HG03565 (cell line): ENCODE measurements around the gene MLF2.
"Not testable (repeated sequence)": the region's sequence is repeated elsewhere in the genome, so short reads cannot be mapped to it uniquely, and the experiment has no call there.

Experiments used
- ATAC-seq: cut with Tn5 transposase; IDR thresholded peaks from one replicate; pipeline ENCODE4 v1.9.1; 2021; ENCODE audit warnings: mild to moderate bottlenecking, moderate library complexity; ENCODE audit not compliant: unreplicated experiment

MLF2 gene

DNA sequence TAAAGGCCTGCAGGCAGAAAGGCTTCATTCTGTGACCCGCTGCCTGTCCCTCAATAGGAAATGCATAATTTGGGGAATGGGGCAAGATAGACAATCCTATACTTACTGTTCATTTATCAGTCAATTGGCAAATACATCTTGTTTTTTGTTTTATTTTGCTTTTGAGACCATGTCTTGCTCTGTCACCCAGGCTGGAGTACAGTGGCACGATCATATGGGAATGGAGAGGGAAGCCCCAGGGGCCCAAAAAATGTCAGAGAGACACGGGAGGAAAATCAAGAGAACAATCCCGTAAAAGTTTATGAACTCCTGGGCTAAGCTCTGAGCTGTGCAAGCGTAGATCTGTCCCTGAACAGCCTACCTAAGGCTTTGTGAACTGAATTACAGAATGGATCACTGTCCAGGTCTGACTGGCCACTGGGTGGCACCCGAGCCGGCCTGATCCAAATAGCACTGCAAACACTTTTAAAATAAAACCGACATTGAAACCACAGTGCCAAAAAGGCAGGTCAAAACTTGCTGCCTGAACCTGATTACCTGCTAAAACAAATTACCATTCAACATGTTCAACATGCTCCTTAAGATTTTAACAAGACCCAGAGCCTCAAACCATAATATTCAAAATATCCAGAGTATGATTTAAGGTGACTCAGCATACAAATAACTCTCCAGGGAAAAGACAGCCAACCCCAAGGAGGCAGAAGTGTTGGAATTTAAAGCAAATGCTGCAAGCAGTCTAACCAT is 17.3 kb downstream of the MLF2 start:
- ATAC-seq, result no peak

DNA sequence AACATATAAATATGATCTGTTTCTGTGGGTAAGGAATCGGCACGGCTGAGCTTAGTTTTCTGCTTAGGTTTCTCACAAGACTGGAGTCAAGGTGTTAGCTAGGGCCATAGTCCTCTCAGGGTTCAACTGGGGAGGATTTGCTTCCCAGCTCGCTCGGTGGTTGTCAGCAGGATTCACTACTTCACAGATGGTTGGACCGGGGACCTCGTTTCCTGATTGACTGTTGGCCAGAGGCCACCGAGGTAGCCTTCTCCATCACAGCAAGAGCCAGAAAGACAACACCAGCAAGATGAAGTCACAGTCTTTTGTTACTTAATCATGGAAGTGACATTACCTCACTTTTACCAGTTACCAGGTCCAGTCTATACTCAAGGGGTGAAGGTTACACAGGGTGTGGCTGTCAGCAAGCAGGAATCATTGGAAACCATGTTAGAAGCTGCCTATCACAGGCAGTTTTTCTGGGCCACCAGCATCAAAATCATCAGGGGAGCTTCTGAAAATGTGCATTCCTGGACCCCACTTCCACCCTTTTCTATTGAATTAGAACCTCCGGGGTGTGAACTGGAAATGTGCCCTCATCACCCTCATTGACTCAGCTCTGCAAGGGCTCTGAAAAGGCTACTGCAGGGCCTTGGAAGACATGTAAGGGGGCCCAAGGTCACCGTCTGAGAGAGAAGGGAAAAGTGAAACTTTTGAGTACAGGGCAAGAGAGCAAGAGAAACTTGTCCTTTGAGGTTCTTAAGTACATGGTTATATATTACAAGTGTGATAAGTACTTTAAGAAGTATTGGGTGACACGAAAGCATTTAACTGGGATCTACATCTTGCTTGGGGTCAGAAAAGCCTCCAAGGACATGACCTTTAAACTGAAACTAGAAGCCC is 18.2 kb downstream of the MLF2 start:
- ATAC-seq, result no peak

DNA sequence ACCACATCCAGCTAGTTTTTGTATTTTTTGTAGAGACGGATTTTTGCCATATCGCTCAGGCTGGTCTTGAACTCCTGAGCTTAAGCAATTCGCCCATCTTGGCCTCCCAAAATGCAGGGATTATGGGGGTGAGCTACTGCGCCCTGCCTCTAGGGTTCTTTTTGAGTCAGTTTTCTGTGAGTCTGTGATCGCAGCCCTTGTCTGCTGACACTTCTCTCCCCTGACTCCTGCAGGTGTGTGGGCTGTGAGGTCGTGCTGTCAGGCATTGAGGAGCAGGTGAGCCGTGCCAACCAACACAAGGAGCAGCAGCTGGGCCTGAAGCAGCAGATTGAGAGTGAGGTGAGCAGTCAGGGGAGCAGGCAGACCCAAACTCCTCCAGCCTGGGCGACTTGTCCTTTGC is 22.8 kb downstream of the MLF2 start:
- ATAC-seq, result no peak

DNA sequence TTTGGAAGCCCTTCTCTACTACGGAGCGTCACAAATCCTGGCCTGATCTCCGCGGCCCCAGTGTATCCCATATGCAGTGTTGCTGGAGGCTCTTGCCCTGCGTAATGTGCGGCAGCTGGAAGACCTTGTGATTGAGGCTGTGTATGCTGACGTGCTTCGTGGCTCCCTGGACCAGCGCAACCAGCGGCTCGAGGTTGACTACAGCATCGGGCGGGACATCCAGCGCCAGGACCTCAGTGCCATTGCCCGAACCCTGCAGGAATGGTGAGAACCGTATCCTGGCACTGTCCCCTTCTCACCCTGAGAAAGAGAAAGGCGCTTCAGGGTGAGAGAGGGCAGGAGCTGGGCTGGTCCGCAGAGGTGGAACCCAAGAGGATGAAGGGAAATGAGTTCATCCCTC is 23.8 kb downstream of the MLF2 start:
- ATAC-seq, result no peak

DNA sequence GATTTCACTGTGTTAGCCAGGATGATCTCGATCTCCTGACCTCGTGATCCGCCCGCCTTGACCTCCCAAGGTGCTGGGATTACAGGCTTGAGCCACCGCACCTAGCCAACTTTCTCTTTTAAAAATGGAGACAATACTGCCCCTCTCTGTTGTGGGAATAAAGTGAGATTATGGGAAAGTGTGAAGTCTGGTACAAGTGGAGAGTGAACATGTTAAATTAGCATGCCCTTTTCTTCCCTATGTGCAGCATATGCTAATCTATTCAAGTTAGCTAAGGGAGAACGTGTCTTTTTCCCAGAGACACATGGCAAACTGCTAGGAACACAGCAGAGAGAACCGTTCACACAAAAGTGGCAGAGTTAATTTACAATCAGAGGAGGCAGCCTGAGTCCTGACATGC is 27.6 kb downstream of the MLF2 start:
- ATAC-seq, result no peak

DNA sequence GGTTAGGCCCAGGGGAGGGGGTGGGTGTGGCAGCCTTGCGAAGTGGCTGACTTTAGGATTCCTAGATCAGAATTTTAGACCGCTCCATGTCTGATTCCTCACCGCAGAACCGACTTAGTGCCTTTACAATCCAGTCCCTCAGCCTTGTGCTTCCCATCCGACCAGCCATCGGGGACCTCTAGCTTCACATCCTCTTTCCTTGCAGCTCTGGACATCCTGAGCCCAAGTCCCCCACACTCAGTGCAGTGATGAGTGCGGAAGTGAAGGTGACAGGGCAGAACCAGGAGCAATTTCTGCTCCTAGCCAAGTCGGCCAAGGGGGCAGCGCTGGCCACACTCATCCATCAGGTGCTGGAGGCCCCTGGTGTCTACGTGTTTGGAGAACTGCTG is 28.5 kb downstream of the MLF2 start:
- peak; percentile 12 for ATAC-seq

DNA sequence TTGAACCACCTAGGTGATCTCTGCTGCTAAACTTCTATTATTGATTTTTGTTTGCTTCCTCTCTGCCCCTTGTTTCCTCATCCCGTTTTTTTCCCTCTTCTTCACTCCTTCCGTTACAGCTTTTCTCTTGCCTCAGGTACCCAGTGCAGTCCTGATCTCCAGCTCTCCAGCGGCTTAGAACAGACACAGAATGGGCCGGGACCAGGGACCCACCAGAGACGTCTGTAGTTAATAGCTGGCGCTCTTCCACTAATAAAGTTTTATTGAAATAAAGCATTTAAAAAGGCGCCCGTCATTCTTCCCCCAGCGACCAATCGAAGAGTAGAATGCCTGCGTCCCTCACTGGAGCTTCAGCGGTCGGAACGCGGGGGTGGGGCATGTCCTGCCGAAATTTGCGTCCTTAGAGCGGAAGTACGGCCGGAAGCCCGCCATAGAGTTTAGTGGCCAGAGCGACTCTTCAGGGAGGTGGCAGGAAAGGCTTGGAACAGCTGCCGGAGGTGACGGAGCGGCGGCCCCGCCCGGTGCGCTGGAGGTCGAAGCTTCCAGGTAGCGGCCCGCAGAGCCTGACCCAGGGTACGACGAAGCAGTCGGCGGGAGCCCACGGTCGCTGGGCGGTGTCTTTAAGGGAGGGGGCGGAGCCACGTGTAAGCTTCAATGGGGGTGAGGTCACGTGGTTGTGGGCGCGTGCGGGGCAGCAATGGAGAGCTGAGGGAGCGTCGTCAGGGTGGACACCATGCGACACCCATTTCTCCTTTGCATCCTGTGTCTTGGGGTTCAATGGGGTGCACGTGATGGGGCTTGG is 29.1 kb downstream of the MLF2 start, which contains the start of gene COPS7A:
COPS7A (plus strand) TSS at position 440 of the 802 bp plus-strand sequence. CDS start 611 bp downstream, outside the sequence.
- ATAC-seq, result peak; percentile 83

DNA sequence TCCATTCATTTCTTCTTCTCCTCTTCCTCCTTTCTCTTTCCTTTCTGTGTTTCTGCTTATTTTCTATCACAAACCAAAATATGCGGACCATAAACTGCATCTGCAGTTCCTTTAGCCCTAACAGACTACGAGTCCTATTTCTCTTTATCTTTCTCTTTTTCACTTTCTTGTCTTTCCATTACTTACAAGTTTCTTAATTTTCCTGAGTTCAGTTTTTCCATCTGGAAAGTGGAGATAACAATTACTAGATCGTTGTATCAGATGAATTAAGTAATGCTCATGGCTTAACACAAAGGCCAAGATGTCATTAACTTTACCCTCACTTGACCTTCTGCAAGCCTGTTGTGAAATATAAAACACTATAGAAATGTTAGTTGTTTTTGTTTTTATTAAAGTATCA is 30.1 kb downstream of the MLF2 start:
- no peak for ATAC-seq

DNA sequence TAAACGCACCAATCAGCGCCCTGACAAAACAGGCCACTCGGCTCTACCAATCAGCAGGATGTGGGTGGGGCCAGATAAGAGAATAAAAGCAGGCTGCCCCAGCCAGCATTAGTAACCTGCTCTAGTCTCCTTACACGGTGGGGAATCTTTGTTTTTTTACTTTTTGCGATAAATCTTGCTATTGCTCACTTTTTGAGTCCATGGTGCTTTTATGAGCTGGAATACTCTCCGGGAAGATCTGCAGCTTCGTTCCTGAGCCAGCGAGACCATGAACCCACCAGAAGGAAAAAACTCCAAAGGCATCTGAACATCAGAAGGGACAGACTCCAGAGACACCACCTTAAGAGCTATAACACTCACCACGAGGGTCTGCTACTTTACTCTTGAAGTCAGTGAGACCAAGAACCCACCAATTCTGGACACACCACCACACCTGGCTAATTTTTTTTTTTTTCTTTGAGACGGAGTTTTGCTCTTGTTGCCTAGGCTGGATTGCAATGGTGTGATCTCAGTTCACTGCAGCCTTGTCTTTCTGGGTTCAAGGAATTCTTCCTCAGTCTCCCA is 36.0 kb downstream of the MLF2 start:
- ATAC-seq, result no peak

DNA sequence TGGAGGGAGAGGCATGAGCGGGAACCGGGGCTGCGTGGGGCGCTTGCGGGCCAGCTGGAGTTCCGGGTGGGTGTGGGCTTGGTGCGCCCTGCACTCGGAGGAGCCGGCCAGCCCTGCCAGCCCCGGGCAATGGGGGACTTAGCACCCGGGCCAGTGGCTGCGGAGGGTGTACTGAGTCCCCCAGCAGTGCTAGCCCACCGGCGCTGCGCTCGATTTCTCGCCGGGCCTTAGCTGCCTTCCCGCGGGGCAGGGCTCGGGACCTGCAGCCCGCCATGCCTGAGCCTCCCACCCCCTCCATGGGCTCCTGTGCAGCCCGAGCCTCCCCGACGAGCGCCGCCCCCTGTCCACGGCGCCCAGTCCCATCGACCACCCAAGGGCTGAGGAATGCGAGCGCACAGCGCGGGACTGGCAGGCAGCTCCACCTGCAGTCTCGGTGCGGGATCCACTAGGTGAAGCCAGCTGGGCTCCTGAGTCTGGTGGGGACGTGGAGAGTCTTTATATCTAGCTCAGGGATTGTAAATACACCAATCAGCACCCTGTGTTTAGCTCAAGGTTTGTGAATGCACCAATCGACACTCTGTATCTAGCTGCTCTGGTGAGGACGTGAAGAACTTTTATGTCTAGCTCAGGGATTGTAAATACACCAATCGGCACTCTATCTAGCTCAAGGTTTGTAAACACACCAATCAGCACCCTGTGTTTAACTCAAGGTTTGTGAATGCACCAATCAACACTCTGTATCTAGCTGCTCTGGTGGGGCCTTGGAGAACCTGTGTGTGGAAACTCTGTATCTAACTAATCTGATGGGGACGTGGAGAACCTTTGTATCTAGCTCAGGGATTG is 36.7 kb downstream of the MLF2 start:
- not testable (repeated sequence) for ATAC-seq

DNA sequence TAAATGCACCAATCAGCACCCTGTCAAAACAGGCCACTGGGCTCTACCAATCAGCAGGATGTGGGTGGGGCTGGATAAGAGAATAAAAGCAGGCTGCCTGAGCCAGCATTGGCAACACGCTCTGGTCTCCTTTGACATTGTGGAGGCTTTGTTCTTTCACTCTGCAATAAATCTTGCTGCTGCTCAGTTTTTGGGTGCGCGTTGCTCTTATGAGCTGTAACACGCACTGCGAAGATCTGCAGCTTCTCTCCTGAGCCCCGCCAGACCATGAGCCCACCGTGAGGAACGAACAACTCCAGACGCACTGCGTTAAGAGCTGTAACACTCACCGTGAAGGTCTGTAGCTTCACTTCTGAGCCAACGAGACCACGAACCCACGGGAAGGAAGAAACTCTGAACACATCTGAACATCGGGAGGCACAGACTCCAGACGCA is 44.0 kb downstream of the MLF2 start:
- ATAC-seq, result no peak

DNA sequence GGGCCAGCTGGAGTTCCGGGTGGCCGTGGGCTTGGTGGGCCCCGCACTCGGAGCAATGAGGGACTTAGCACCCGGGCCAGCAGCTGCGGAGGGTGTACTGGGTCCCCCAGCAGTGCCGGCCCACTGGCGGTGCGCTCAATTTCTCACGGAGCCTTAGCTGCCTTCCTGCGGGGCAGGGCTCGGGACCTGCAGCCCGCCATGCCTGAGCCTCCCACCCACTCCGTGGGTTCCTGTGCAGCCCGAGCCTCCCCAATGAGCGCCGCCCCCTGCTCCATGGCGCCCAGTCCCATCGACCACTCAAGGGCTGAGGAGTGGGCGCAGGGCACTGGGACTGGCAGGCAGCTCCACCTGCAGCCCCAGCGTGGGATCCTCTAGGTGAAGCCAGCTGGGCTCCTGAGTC is 44.6 kb downstream of the MLF2 start:
- ATAC-seq, result not testable (repeated sequence)

DNA sequence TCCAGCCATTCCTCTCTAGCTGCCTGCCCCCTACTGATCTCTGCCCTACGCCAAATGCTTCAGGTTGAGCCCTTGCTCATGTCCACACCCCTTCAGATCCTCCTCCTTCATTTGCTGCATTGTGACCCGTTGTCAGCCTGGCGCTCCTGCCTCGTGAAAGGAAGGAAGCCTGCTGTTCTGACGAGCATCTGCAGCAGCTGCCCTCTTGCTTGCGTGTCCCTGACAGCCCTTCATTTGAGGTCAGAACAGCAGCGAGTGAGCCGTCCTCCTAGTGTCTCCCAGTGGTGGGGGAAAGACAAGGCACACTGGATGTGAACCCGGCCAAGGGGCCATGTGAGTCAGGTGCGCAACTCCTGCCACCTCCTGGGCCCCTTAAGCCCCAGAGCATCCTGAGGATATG is 49.3 kb downstream of the MLF2 start:
- ATAC-seq, result no peak

DNA sequence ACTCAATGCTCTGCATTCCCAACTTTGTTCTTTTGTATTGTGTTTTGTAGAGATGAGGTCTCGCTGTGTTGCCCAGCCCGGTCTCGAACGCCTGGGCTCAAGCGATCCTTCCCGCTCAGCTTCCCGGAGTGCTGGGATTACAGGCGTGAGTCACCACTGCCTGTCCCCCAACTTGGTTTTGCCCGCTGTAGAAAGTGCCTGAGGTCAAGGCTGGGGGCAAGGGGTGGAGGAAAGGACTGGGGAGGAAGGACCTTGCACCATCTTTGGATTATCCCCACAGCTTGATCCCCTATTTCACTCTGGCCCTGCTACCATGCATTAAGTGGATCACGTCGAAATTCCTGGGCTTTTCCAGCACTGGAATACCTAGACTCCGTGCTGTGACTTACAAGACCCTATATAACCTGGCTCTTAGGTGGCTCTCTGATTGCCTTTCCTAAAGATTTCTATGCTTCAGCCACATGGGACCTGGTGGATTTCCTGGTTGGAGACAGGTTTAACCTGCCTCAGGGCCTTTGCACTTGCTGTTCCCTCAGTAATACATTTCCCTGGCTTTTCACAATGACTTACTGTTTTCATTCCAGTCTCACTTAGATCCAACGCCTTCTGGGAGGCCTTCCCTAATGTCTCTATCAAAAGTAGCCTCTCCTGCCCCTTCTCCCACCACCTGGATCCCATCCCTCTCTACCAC is 51.7 kb downstream of the MLF2 start:
- no peak for ATAC-seq

DNA sequence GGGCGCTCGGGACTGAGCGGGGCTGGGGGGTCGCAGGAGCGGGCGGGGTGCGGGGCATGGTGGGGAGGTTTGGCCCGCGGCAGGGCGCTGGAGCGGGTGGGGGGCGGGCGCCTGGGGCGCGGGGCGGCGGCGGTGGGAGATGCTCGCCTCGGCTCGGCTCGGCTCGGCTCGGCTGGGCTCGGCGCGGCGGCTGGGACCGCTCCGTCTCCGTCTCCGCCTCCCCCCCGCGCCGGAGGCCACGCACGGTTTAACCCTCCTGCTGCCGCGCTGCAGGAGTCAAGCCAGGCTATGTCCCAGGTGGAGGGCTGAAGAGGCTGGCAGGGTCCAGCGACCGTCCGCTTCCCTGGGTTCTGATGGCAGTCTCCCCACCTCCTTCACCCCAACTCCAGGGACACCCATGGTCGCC is 52.3 kb downstream of the MLF2 start, which contains the start of gene PIANP:
PIANP (minus strand) TSS at position 170 of the 406 bp plus-strand sequence. CDS start 2,754 bp downstream, outside the sequence.
- no peak for ATAC-seq

DNA sequence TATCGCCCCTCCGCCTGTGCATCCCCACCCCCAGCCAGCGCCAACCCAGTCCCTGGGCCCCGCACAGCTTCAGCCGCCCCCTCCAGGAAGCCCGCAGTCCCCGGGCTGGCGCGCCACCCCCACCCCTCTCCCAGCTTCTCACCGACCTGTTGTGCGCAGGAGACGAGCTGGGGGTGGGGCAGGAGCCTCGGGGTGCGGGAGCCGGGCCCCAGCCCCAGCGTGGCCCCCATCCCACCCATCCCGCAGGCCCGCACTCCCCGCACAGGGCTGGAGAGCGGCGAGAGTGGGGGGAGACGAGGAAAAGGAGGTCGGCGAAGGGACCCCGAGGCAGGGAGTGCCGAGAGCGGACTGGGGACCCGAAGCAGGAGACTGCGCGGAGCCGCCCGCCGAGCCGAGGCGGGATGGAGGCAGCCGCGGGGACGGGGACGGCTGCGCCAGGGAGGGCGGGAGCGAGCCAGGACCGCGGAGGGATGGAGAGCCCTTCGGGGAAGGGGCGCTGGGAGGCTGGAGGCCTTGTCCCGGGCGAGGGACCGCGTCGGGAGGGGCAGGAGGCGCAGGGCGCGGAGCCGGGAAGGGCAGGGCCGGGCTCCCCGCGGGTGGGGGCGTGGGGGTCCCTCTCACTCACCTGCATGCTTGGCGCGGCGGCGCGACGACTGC is 52.8 kb downstream of the MLF2 start:
- no peak for ATAC-seq

DNA sequence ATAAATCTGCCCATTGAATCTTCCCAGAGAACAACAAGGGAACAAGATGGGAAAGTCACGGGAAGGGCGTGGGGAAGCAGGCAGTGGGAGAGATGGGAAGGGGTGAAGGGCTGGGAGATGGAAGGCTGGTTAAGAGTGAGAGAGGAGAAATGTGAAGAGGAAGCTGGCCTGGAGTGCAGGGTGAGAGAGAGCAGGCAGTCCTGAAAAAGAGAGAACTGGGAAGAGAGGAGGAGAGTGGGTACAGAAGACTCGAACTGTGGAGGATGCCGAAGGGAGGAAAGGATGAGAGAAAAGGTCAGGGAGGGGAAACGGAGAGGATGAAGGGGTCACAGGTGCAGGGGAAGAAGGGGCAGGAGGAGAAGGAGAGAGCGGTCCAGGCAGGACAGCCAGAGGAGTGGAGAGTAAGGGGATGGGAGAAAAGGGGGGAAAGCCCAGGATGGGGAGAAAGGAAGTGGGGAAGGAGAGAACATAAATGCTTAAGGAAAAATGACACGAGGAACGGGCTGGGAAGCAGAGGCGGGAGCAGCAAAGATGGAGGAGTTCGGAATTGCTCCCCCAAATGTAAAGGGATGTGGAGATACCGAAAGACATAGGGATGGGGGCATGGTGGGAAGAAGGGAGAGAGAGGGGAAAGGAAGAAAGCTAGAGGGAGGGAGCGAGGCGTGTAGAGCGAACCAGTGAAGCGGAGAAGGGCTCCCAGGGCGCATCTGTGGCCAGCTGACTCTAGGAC is 53.5 kb downstream of the MLF2 start:
- ATAC-seq, result no peak
